Adrenal gland (tissue), 5 donors: ENCODE measurements around the gene ANP32A.

Experiments
- POLR2A ChIP-seq, 2 donors: fragments of 450-650 bp; IDR thresholded peaks; one replicate each; pipeline ENCODE4 v1.6.1; 2017; ENCODE audit warnings: antibody characterized with exemption in 2 of 2, mild to moderate bottlenecking in 2 of 2, moderate library complexity in 1 of 2
- TF ChIP-seq, protein P1 (sequence below), 6 experiments: fragments of 450-650 bp in 4 of 6; fragments of 200-600 bp in 2 of 6; sonication (generic) in 1 of 6; IDR thresholded peaks; 1 replicate in 5 of 6; 2 replicates in 1 of 6; pipeline versions ENCODE4 v1.5.1 to v1.8.0; 2016 to 2021; ENCODE audit warnings: antibody characterized with exemption in 6 of 6, mild to moderate bottlenecking in 2 of 6, moderate library complexity in 1 of 6
- donor health status: DM: no; HTN: no; CAD: no.

DNA sequence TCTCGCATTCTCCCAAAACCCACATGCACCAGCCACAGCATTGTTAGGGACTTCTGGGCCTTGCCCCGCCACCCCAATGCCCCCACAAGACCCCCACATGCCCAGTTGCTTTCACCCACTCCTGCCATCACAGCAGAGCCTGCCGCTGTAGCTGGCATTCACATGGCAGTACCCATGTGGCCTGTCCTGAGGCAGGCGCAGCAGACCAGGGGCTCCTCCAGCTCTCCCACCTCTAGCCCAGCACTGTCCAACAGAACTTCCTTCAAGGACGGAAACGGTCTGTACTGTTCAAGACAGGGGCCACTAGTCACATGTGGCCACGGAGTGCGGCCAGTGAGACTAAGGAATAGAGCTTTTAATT is 32.5 kb downstream of the ANP32A start:
- no peak for TF ChIP-seq POLR2A (IDR thresholded peaks at IDR 0.05)
- TF ChIP-seq, protein P1, sequence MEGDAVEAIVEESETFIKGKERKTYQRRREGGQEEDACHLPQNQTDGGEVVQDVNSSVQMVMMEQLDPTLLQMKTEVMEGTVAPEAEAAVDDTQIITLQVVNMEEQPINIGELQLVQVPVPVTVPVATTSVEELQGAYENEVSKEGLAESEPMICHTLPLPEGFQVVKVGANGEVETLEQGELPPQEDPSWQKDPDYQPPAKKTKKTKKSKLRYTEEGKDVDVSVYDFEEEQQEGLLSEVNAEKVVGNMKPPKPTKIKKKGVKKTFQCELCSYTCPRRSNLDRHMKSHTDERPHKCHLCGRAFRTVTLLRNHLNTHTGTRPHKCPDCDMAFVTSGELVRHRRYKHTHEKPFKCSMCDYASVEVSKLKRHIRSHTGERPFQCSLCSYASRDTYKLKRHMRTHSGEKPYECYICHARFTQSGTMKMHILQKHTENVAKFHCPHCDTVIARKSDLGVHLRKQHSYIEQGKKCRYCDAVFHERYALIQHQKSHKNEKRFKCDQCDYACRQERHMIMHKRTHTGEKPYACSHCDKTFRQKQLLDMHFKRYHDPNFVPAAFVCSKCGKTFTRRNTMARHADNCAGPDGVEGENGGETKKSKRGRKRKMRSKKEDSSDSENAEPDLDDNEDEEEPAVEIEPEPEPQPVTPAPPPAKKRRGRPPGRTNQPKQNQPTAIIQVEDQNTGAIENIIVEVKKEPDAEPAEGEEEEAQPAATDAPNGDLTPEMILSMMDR (IDR thresholded peaks at IDR 0.05) = no peak
